HCT116 (cell line): Measurements from ENCODE around the gene LPO. TPM values are rescaled to one million over a fixed set of nuclear protein-coding genes. Genes with fewer than 3 reads are reported as not detected.

Experiments
- ATAC-seq: fragments of 200-7000 bp; cut with Tn5 transposase; 2 replicates; pipeline ENCODE4 v1.9.1; 2020; ENCODE audit warnings: mild to moderate bottlenecking, moderate library complexity
- BruUV-seq: library from RNA; stranded (reverse); fragments of 400-500 nt; replicated peaks from 2 replicates; lab custom pipeline; 2021; lab: Mats Ljungman, UMichigan
- CTCF ChIA-PET: fragments of 300-600 bp; sonication (Branson Sonifier 250); formaldehyde crosslinking; loops from one replicate; lab custom pipeline; 2021; ENCODE audit warnings: antibody characterized with exemption; lab: Charles Lee
- POLR2A ChIA-PET: fragments of 300-600, 350-600 bp; sonication (Branson Sonifier 250); formaldehyde crosslinking; loops from one replicate; lab custom pipeline; 2021; ENCODE audit warnings: antibody characterized with exemption; lab: Charles Lee
- RAD21 ChIA-PET, 2 experiments: fragments of 300-600 bp; sonication (Branson Sonifier 250); formaldehyde crosslinking; loops; one replicate each; lab custom pipeline; 2023; ENCODE audit warnings: low total read pairs in 2 of 2; ENCODE audit not compliant: uncharacterized antibody in 2 of 2, unreplicated experiment in 2 of 2, low non-redundant PET in 1 of 2; lab: Charles Lee
- DNase-seq: peaks from one replicate; pipeline ENCODE4 v3.0.0-alpha.2; 2010; ENCODE audit warnings: low read depth, low spot score
- H2AFZ ChIP-seq: fragments of 200-600 bp; shearing (Covaris generic), sonication (generic); 2 replicates; pipeline ENCODE4 v1.6.1; 2017; ENCODE audit warnings: low read depth, mixed run types, mixed read lengths, antibody characterized with exemption, low read length; ENCODE audit not compliant: poor library complexity, severe bottlenecking
- H3K27ac ChIP-seq: 2 replicates; pipeline ENCODE4 v1.5.1; 2012; ENCODE audit warnings: low read depth, low read length
- H3K27me3 ChIP-seq: fragments of 200-600 bp; sonication (generic); 2 replicates; pipeline ENCODE4 v1.6.1; 2016; ENCODE audit warnings: mixed run types, low read length, mixed read lengths; ENCODE audit not compliant: insufficient read depth
- H3K36me3 ChIP-seq, 2 experiments: fragments of 200-500 bp in 1 of 2; fragments of 200-600 bp in 1 of 2; sonication (Bioruptor generic) in 1 of 2; sonication (generic) in 1 of 2; 2 replicates each; pipeline versions ENCODE4 v1.5.1 to v1.6.1; 2014 to 2016; ENCODE audit warnings: low read length in 2 of 2, inconsistent platforms in 1 of 2, mixed read lengths in 1 of 2, mixed run types in 1 of 2; ENCODE audit not compliant: insufficient read depth in 2 of 2, control insufficient read depth in 1 of 2
- H3K4me1 ChIP-seq, 2 experiments: fragments of 200-600 bp in 1 of 2; sonication (generic) in 1 of 2; 2 replicates each; pipeline versions ENCODE4 v1.5.1 to v1.6.1; 2012 to 2017; ENCODE audit warnings: low read length in 2 of 2, inconsistent platforms in 1 of 2, mild to moderate bottlenecking in 1 of 2, mixed read lengths in 1 of 2, mixed run types in 1 of 2, moderate library complexity in 1 of 2; ENCODE audit not compliant: insufficient read depth in 2 of 2, control insufficient read depth in 1 of 2
- H3K4me2 ChIP-seq: fragments of 200-600 bp; sonication (generic); 2 replicates; pipeline ENCODE4 v1.6.1; 2017; ENCODE audit warnings: mixed run types, low read length, mixed read lengths
- H3K4me3 ChIP-seq, 2 experiments: fragments of 200-600 bp in 1 of 2; sonication (generic) in 1 of 2; replicated peaks in 1 of 2; 2 replicates each; pipeline ENCODE4 v1.5.1; 2011 to 2016; ENCODE audit warnings: low read length in 2 of 2, control low read depth in 1 of 2, low read depth in 1 of 2, mild to moderate bottlenecking in 1 of 2, mixed read lengths in 1 of 2, mixed run types in 1 of 2
- H3K79me2 ChIP-seq: fragments of 200-600 bp; sonication (generic); 2 replicates; pipeline ENCODE4 v1.6.1; 2017; ENCODE audit warnings: mild to moderate bottlenecking, mixed run types, low read length, moderate library complexity, mixed read lengths; ENCODE audit not compliant: insufficient read depth
- H3K9ac ChIP-seq: fragments of 200-600 bp; sonication (generic); 2 replicates; pipeline ENCODE4 v1.6.1; 2016; ENCODE audit warnings: low read length, mixed read lengths
- H3K9me2 ChIP-seq: fragments of 200-600 bp; sonication (generic), shearing (Covaris generic); 2 replicates; pipeline ENCODE4 v1.6.1; 2017; ENCODE audit warnings: mixed run types, mild to moderate bottlenecking, moderate library complexity; ENCODE audit not compliant: insufficient read depth
- H3K9me3 ChIP-seq, 2 experiments: fragments of 200-500 bp in 1 of 2; fragments of 200-600 bp in 1 of 2; sonication (Bioruptor generic) in 1 of 2; sonication (generic) in 1 of 2; 2 replicates each; pipeline ENCODE4 v1.6.1; 2014 to 2017; ENCODE audit warnings: low read length in 2 of 2, mixed read lengths in 2 of 2, inconsistent platforms in 1 of 2, low read depth in 1 of 2, mild to moderate bottlenecking in 1 of 2, mixed run types in 1 of 2, moderate library complexity in 1 of 2; ENCODE audit not compliant: control insufficient read depth in 1 of 2, insufficient read depth in 1 of 2
- H4K20me1 ChIP-seq: fragments of 200-600 bp; sonication (generic), shearing (Covaris generic); 2 replicates; pipeline ENCODE4 v1.6.1; 2017; ENCODE audit warnings: mixed run types, mild to moderate bottlenecking, moderate library complexity; ENCODE audit not compliant: insufficient read depth
- CBX3 ChIP-seq: IDR thresholded peaks from 2 replicates; pipeline ENCODE4 v1.6.1; 2012; ENCODE audit warnings: low read depth
- CEBPB ChIP-seq: IDR thresholded peaks from 2 replicates; pipeline ENCODE4 v1.6.1; 2012; ENCODE audit warnings: low read depth
- ELF1 ChIP-seq: IDR thresholded peaks from 2 replicates; pipeline ENCODE4 v1.6.1; 2012; ENCODE audit warnings: low read depth, borderline replicate concordance
- EZH2phosphoT487 ChIP-seq: fragments of 200-600 bp; IDR thresholded peaks from 2 replicates; pipeline ENCODE4 v1.6.1; 2018; ENCODE audit warnings: antibody characterized with exemption, borderline replicate concordance
- FOSL1 ChIP-seq: IDR thresholded peaks from 2 replicates; pipeline ENCODE4 v1.6.1; 2012; ENCODE audit warnings: low read depth
- JUND ChIP-seq: IDR thresholded peaks from 2 replicates; pipeline ENCODE4 v1.6.1; 2012
- POLR2A ChIP-seq: IDR thresholded peaks from 2 replicates; pipeline ENCODE4 v1.7.0; 2011; ENCODE audit warnings: borderline replicate concordance; ENCODE audit not compliant: insufficient read depth, insufficient read length; ENCODE audit errors: extremely low read depth
- POLR2AphosphoS5 ChIP-seq: IDR thresholded peaks from 2 replicates; pipeline ENCODE4 v1.6.1; 2011; ENCODE audit warnings: mild to moderate bottlenecking, low read depth, low read length, moderate library complexity
- RAD21 ChIP-seq: IDR thresholded peaks from 2 replicates; pipeline ENCODE4 v1.6.1; 2012; ENCODE audit warnings: low read depth, mild to moderate bottlenecking
- SIN3A ChIP-seq: IDR thresholded peaks from 2 replicates; pipeline ENCODE4 v1.6.1; 2012; ENCODE audit warnings: low read depth
- SP1 ChIP-seq: IDR thresholded peaks from 2 replicates; pipeline ENCODE4 v1.6.1; 2012; ENCODE audit warnings: low read depth
- SRF ChIP-seq: IDR thresholded peaks from 2 replicates; pipeline ENCODE4 v1.6.1; 2012; ENCODE audit warnings: low read depth
- TCF7L2 ChIP-seq: IDR thresholded peaks from 2 replicates; pipeline ENCODE4 v1.7.0; 2011; ENCODE audit warnings: borderline replicate concordance, inconsistent platforms; ENCODE audit not compliant: insufficient read depth, insufficient read length; ENCODE audit errors: extremely low read depth
- YY1 ChIP-seq: IDR thresholded peaks from 2 replicates; pipeline ENCODE4 v1.6.1; 2011; ENCODE audit warnings: low read length, low read depth, moderate library complexity, mild to moderate bottlenecking; ENCODE audit not compliant: insufficient replicate concordance; ENCODE audit errors: extremely low read depth
- ZFX ChIP-seq: fragments of 450-650 bp; IDR thresholded peaks from 2 replicates; pipeline ENCODE4 v1.6.1; 2017
- ZNF274 ChIP-seq: fragments of 200-500 bp; sonication (Bioruptor generic); IDR thresholded peaks from 2 replicates; pipeline ENCODE4 v1.6.1; 2014; ENCODE audit warnings: mild to moderate bottlenecking, low read depth, low read length, inconsistent platforms
- intact Hi-C: fragments of 100-400 bp; cut with micrococcal nuclease; formaldehyde crosslinking; loops from 2 replicates; pipeline ENCODE4 v1.10.0; 2022
- total RNA-seq: library from RNA; stranded (reverse); gene quantifications from one replicate; pipeline ENCODE4 v1.2.1, GENCODE V29; 2021; ENCODE audit not compliant: unreplicated experiment
- TF ChIP-seq, protein P1 (sequence below), 3 experiments: fragments of 200-600 bp in 1 of 3; sonication (generic) in 1 of 3; IDR thresholded peaks in 2 of 3; conservative IDR thresholded peaks in 1 of 3; 2 replicates each; pipeline ENCODE4 v1.5.1; 2012 to 2017; ENCODE audit warnings: low read depth in 2 of 3, low read length in 2 of 3, antibody characterized with exemption in 1 of 3, borderline replicate concordance in 1 of 3, control low read depth in 1 of 3, mild to moderate bottlenecking in 1 of 3, mixed read lengths in 1 of 3, mixed run types in 1 of 3, moderate library complexity in 1 of 3; ENCODE audit not compliant: insufficient read depth in 1 of 3

The LPO gene
- total RNA-seq, 1 experiment from 2014 or later = not detected

GRCh38 chr17:58311429-58311894 is 73.1 kb downstream of the LPO start:
- CTCF ChIA-PET = interaction anchor here (7.6 kb wide), 1 partner anchor 136 kb away, joined by 124 read pairs; no protein-coding TSS in a partner anchor
- intact Hi-C loops = loop anchor here (10.0 kb wide), 1 partner anchor 693 kb away; no protein-coding TSS in a partner anchor
- no peak overlapping the region for H3K4me2 ChIP-seq
- no peaks in the 10 kb centered on the region for H3K27me3 ChIP-seq
- peaks cover 2 to 6% of the 10 kb centered on the region in 2 experiments; a peak in 3 of 4 replicates for H3K4me1 ChIP-seq
- no peak overlapping the region for H2AFZ ChIP-seq
- H4K20me1 ChIP-seq = no peaks in the 10 kb centered on the region
- H3K9me2 ChIP-seq = no peaks in the 10 kb centered on the region
- H3K4me3 ChIP-seq = no peak overlapping the region
- no TSS peak for BruUV-seq
- H3K27ac ChIP-seq = no peak overlapping the region
- no peak overlapping the region for H3K9ac ChIP-seq
- H3K36me3 ChIP-seq = no peaks in the 10 kb centered on the region
- H3K9me3 ChIP-seq = no peaks in the 10 kb centered on the region
- TF ChIP-seq ZNF274 = no peak
- TF ChIP-seq FOSL1 = no peak
- no peak for TF ChIP-seq SRF
- no peak for TF ChIP-seq CEBPB
- no peak for TF ChIP-seq JUND
- no peaks in the 10 kb centered on the region for H3K79me2 ChIP-seq
- RAD21 ChIA-PET = no interaction called here
- DNase-seq (no peak), ATAC-seq (no peak)
- POLR2A ChIA-PET = no interaction called here

DNA sequence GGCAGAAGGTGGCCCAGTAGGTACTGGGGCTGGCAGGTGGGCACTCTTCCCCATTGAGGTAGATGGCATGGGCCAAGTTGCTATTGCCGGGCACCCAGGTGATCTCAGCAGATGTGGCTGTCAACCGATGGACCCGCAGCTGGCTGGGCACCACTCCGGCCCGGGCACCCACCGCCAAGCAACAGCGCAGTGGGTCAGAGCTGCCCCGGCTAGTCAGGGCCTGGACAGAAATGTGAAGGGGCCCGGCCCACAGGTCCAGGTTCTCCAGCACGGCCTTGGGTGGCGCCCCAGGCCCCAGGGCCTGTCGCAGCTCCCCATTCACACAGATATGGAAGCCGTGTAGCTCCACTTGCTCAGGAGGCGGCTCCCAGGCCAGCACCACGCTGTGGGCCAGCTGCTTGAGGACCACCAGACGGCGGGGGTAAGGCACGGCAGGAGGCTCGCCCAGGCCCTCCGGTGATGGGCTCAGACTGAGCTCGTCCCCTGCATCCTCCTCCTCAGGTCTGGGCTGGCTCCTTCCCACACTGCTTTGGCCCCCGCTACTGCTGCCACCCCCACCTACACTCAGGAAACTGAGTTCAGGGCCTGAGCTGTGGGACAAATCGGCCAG is 73.7 kb downstream of the LPO start:
- Histone ChIP-seq H3K27ac (no peak overlapping the region), H4K20me1 (no peaks in the 10 kb centered on the region), H3K36me3 (no peaks in the 10 kb centered on the region), H3K4me2 (no peak overlapping the region), H3K27me3 (no peaks in the 10 kb centered on the region), H3K9me2 (no peaks in the 10 kb centered on the region), H3K9ac (no peak overlapping the region), H2AFZ (no peak overlapping the region), H3K4me1 (peaks cover 2 to 6% of the 10 kb centered on the region in 2 experiments; a peak in 3 of 4 replicates), H3K9me3 (no peaks in the 10 kb centered on the region), H3K79me2 (no peaks in the 10 kb centered on the region), H3K4me3 (no peak overlapping the region)
- ChIA-PET POLR2A (no interaction called here), RAD21 (interaction anchor here in 1 of 2 experiments (0.6 kb wide), 1 partner anchor 40 kb away, joined by 4 read pairs; the partner anchor contains the start of gene SUPT4H1), CTCF (interaction anchor here (0.7 to 7.6 kb wide), 4 partner anchors 8 to 136 kb away, joined by 3 to 124 read pairs (median 3); no protein-coding TSS in a partner anchor)
- DNase-seq = no peak
- intact Hi-C loops = loop anchor here (10.0 kb wide), 1 partner anchor 693 kb away; no protein-coding TSS in a partner anchor
- BruUV-seq = no TSS peak
- ATAC-seq = no peak
- no peak for TF ChIP-seq POLR2AphosphoS5
- TF ChIP-seq SIN3A = no peak
- TF ChIP-seq, protein P1, sequence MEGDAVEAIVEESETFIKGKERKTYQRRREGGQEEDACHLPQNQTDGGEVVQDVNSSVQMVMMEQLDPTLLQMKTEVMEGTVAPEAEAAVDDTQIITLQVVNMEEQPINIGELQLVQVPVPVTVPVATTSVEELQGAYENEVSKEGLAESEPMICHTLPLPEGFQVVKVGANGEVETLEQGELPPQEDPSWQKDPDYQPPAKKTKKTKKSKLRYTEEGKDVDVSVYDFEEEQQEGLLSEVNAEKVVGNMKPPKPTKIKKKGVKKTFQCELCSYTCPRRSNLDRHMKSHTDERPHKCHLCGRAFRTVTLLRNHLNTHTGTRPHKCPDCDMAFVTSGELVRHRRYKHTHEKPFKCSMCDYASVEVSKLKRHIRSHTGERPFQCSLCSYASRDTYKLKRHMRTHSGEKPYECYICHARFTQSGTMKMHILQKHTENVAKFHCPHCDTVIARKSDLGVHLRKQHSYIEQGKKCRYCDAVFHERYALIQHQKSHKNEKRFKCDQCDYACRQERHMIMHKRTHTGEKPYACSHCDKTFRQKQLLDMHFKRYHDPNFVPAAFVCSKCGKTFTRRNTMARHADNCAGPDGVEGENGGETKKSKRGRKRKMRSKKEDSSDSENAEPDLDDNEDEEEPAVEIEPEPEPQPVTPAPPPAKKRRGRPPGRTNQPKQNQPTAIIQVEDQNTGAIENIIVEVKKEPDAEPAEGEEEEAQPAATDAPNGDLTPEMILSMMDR (IDR thresholded peaks at IDR 0.05 in 2 of 3, conservative IDR thresholded peaks at IDR 0.05 in 1 of 3; ENCODE audit: borderline replicate concordance in 1 of 3, insufficient read depth in 1 of 3, low read depth in 2 of 3, low read length in 2 of 3) = no peak
- TF ChIP-seq ZFX = no peak
- TF ChIP-seq TCF7L2 = no peak
- TF ChIP-seq JUND = no peak
- TF ChIP-seq CEBPB = no peak
- TF ChIP-seq EZH2phosphoT487 = no peak
- TF ChIP-seq YY1 = no peak
- no peak for TF ChIP-seq FOSL1
- TF ChIP-seq POLR2A = no peak
- TF ChIP-seq ELF1 = no peak
- TF ChIP-seq SP1 = no peak
- no peak for TF ChIP-seq CBX3
- TF ChIP-seq RAD21 = no peak
